Body of pancreas (tissue), 4 donors: ENCODE measurements around the gene COL24A1.

ENCODE experiments used
- POLR2A ChIP-seq, 3 donors: fragments of 450-650 bp; IDR thresholded peaks; one replicate each; pipeline ENCODE4 v1.6.1; 2016; ENCODE audit warnings: antibody characterized with exemption in 3 of 3, mild to moderate bottlenecking in 2 of 3
- TF ChIP-seq, protein P1 (sequence below), 7 experiments: fragments of 450-650 bp in 4 of 7; fragments of 200-600 bp in 3 of 7; sonication (generic) in 3 of 7; IDR thresholded peaks; one replicate each; pipeline ENCODE4 v1.5.1; 2016 to 2019; ENCODE audit warnings: antibody characterized with exemption in 7 of 7

GRCh38 chr1:85705940-85706339 lies 450.6 kb downstream of the COL24A1 start:
- TF ChIP-seq, protein P1, sequence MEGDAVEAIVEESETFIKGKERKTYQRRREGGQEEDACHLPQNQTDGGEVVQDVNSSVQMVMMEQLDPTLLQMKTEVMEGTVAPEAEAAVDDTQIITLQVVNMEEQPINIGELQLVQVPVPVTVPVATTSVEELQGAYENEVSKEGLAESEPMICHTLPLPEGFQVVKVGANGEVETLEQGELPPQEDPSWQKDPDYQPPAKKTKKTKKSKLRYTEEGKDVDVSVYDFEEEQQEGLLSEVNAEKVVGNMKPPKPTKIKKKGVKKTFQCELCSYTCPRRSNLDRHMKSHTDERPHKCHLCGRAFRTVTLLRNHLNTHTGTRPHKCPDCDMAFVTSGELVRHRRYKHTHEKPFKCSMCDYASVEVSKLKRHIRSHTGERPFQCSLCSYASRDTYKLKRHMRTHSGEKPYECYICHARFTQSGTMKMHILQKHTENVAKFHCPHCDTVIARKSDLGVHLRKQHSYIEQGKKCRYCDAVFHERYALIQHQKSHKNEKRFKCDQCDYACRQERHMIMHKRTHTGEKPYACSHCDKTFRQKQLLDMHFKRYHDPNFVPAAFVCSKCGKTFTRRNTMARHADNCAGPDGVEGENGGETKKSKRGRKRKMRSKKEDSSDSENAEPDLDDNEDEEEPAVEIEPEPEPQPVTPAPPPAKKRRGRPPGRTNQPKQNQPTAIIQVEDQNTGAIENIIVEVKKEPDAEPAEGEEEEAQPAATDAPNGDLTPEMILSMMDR (IDR thresholded peaks at IDR 0.05): no peak
- no peak for TF ChIP-seq POLR2A (IDR thresholded peaks at IDR 0.05)
